Muscle layer of colon (tissue), 2 donors: Measurements from ENCODE around the gene IGHMBP2.
"Not testable (repeated sequence)": the region's sequence is repeated elsewhere in the genome, so short reads cannot be mapped to it uniquely, and the experiment has no call there.

Source experiments
- H3K27ac ChIP-seq: one replicate; pipeline ENCODE4 v1.7.0; 2013; ENCODE audit warnings: low read depth, mild to moderate bottlenecking, low read length, moderate library complexity
- H3K27me3 ChIP-seq, 2 donors: one replicate each; pipeline ENCODE4 v1.7.0; 2013; ENCODE audit warnings: low read length in 2 of 2, mild to moderate bottlenecking in 2 of 2; ENCODE audit not compliant: insufficient read depth in 2 of 2, control insufficient read depth in 1 of 2
- H3K36me3 ChIP-seq: one replicate; pipeline ENCODE4 v1.7.0; 2013; ENCODE audit warnings: mild to moderate bottlenecking, low read length; ENCODE audit not compliant: insufficient read depth
- H3K4me1 ChIP-seq: one replicate; pipeline ENCODE4 v1.7.0; 2013; ENCODE audit warnings: mild to moderate bottlenecking, low read length; ENCODE audit not compliant: insufficient read depth
- H3K4me3 ChIP-seq, 2 donors: one replicate each; pipeline ENCODE4 v1.7.0; 2013; ENCODE audit warnings: low read length in 2 of 2, low read depth in 1 of 2, mild to moderate bottlenecking in 1 of 2, moderate library complexity in 1 of 2
- H3K9ac ChIP-seq: one replicate; pipeline ENCODE4 v1.7.0; 2013; ENCODE audit warnings: low read length
- H3K9me3 ChIP-seq: one replicate; pipeline ENCODE4 v1.7.0; 2013; ENCODE audit warnings: mild to moderate bottlenecking, low read length
- donor health status: abdominal sarcoma.
- donor health status: Adenocarcinoma of cecum.

The IGHMBP2 gene

GRCh38 chr11:68973219-68973618, 69.5 kb downstream of the IGHMBP2 start:
- H3K27me3 ChIP-seq = no peaks in the 10 kb centered on the region

DNA sequence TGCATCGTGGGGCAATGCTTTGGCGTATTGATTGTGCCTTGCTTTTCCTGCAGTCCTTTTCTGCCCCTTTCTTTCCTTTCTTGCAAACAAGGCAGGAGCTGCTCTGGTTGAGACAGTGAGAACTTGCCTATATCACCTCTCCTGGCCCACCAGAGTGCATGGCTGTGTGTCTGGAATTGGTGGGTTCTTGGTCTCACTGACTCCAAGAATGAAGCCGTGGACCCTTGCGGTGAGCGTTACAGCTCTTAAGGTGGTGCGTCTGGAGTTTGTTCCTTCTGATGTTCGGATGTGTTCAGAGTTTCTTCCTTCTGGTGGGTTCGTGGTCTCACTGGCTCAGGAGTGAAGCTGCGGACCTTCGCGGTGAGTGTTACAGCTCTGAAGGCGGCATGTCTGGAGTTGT, 70.0 kb downstream of the IGHMBP2 start:
- H3K36me3 ChIP-seq, H3K27ac ChIP-seq, H3K4me1 ChIP-seq, H3K4me3 ChIP-seq, H3K9ac ChIP-seq, H3K27me3 ChIP-seq, H3K9me3 ChIP-seq: not testable (repeated sequence)

More at GRCh38 chr11:68973219-68973618, 69.5 kb downstream of the IGHMBP2 start:
- Histone ChIP-seq H3K9me3 (no peaks in the 10 kb centered on the region), H3K27ac (no peak overlapping the region), H3K36me3 (no peaks in the 10 kb centered on the region), H3K9ac (no peak overlapping the region), H3K4me1 (no peaks in the 10 kb centered on the region), H3K4me3 (no peak overlapping the region)

DNA sequence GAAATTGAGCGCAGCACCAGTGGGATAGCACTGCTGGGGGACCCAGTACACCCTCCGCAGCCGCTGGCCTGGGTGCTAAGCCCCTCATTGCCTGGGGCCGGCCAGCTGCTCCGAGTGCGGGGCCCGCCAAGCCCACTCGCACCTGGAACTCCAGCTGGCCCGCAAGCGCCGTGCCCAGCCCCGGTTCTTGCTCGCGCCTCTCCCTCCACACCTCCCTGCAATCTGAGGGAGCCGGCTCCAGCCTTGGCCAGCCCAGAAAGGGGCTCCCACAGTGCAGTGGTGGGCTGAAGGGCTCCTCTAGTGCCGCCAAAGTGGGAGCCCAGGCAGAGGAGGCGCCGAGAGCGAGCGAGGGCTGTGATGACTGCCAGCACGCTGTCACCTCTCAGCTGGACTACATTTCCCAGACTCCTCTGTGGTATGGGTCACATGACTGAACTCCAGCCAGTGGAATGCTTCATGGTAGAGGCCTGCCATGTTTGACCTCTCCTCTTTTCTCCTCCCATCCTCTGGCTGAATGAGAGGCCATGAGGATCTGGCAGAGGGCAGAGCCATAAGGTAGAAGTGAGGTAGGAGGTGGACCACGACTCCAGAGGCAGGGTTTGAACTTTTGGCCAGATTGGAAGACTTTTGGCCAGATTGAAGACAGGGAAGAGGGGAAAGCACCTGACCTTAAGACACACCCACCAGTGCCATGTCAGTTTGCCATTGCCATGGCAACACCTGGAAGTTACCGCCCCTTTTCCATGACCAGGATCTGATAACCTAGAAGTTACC, 70.9 kb downstream of the IGHMBP2 start:
- no peak overlapping the region for H3K9ac ChIP-seq
- no peaks in the 10 kb centered on the region for H3K9me3 ChIP-seq
- no peak overlapping the region for H3K4me3 ChIP-seq
- H3K27ac ChIP-seq = no peak overlapping the region
- no peaks in the 10 kb centered on the region for H3K4me1 ChIP-seq
- H3K36me3 ChIP-seq = no peaks in the 10 kb centered on the region
- no peaks in the 10 kb centered on the region for H3K27me3 ChIP-seq

GRCh38 chr11:68976095-68976494, 72.4 kb downstream of the IGHMBP2 start:
- Histone ChIP-seq H3K4me3 (no peak overlapping the region), H3K9ac (no peak overlapping the region), H3K4me1 (no peaks in the 10 kb centered on the region), H3K36me3 (no peaks in the 10 kb centered on the region), H3K27me3 (no peaks in the 10 kb centered on the region), H3K27ac (no peak overlapping the region), H3K9me3 (no peaks in the 10 kb centered on the region)

DNA sequence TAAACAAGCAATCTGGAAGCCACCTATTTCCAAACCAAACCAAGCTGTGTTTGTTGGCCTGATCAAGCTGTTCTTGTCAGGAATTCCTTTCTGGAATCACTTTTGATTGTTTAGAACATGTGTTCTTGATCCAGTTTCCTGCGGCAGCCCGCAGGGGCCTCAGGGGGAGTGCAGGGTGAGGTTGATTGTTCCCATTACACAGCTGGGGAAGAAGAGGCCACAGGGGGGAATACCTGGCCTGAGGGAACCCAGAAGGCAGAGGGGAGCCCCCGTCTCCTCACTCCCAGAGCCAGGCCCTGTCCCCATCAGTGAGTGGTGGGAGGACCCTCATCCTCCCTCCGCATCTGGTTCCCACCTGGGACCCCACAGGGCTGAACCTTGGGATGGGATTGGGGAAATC, 72.9 kb downstream of the IGHMBP2 start:
- no peak overlapping the region for H3K4me3 ChIP-seq
- no peak overlapping the region for H3K9ac ChIP-seq
- H3K36me3 ChIP-seq = no peaks in the 10 kb centered on the region
- no peak overlapping the region for H3K27ac ChIP-seq
- no peaks in the 10 kb centered on the region for H3K9me3 ChIP-seq
- no peaks in the 10 kb centered on the region for H3K4me1 ChIP-seq
- no peaks in the 10 kb centered on the region for H3K27me3 ChIP-seq

- no peaks in the 10 kb centered on the region for H3K36me3 ChIP-seq
- no peak overlapping the region for H3K4me3 ChIP-seq
- H3K4me1 ChIP-seq = no peaks in the 10 kb centered on the region
- no peak overlapping the region for H3K27ac ChIP-seq
- H3K27me3 ChIP-seq = no peaks in the 10 kb centered on the region
- no peak overlapping the region for H3K9ac ChIP-seq
- no peaks in the 10 kb centered on the region for H3K9me3 ChIP-seq
These were observed 74.3 kb downstream of the IGHMBP2 start for GRCh38 chr11:68977781-68978625.

GRCh38 chr11:68978626-68978930, 74.9 kb downstream of the IGHMBP2 start:
- Histone ChIP-seq H3K9ac (no peak overlapping the region), H3K27ac (no peak overlapping the region)

DNA sequence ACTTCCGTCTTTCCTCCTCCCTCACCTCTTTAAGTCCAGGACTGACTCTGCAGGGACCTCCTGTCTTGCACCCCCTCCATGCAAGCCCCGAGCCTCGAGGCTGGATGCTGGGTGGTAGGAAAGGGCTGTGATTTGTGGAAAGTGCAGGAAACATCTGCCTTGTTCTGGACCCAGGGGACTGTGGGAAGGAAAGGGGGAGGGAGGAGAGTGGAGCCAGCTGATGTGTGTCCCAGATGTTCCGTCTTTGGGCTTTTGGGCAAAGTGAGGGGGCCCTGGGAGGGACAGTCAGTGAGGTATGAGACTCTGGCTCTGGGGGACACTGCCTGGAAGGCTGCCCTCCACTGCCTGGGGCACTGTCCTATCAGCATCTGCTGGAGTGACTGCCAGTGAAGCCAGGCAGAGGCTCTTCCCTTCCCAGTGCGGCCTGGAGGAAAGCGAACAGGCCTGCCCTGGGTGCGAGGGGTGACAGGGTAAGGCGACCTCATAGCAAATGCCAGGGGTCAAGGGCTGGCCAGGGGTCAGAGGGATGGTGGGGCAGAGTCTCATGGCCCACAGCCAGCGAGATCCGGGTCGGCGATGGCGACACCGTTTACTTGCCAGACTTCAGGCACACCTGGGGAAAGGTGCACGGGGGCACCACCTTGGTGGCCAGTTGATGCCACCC, 75.4 kb downstream of the IGHMBP2 start:
- Histone ChIP-seq H3K36me3 (no peaks in the 10 kb centered on the region), H3K4me1 (no peaks in the 10 kb centered on the region), H3K9ac (no peak overlapping the region), H3K27ac (no peak overlapping the region), H3K9me3 (no peaks in the 10 kb centered on the region), H3K27me3 (no peaks in the 10 kb centered on the region), H3K4me3 (no peak overlapping the region)

More at GRCh38 chr11:68978626-68978930, 74.9 kb downstream of the IGHMBP2 start:
- Histone ChIP-seq H3K36me3 (no peaks in the 10 kb centered on the region), H3K4me1 (no peaks in the 10 kb centered on the region), H3K9me3 (no peaks in the 10 kb centered on the region), H3K4me3 (no peak overlapping the region), H3K27me3 (no peaks in the 10 kb centered on the region)

DNA sequence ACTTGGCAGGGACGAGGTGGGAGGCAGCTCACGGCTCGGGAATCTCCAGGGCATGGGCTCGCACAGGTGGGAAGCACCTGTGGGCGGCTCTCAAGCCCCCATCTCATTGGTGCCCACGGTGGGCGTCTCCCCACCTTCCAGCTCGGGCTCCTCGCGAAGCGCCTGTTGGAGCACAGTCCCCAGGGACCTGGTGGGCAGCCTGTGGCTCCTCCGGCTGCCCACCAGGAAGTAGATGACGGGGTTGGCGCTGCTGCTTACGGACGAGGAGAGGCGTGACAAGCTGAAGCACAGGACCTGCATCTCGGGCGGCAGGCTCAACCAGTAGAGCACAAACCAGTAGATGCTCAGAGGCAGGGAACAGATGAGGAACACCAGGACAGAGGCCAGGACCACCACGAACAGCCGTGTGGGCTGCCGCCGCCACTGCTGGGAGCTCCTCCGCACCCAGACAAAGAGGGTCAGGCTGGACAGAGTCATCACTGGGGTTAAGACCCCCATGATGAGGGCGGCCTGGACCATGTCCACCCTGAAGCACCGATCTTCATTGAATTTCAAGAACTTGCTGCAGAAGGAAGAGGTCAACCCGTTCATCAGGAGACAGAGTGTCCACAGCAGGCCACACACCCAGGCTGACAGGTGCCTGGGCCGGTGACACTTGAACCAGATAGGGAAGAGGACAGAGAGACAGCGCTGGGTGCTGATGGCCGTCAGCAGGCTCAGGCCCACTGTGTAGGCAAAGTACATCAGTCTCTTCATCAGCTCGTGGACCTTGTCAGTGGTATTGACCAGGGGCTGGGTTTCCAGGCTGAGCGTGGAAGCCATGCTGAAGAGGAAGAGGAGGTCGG, 76.5 kb downstream of the IGHMBP2 start:
- no peak overlapping the region for H3K27ac ChIP-seq
- no peak overlapping the region for H3K4me3 ChIP-seq
- H3K36me3 ChIP-seq = no peaks in the 10 kb centered on the region
- no peaks in the 10 kb centered on the region for H3K9me3 ChIP-seq
- H3K27me3 ChIP-seq = no peaks in the 10 kb centered on the region
- H3K9ac ChIP-seq = no peak overlapping the region
- no peaks in the 10 kb centered on the region for H3K4me1 ChIP-seq

GRCh38 chr11:68980776-68981065, 77.0 kb downstream of the IGHMBP2 start, which contains the start of gene MRGPRD:
MRGPRD (minus strand) TSS chr11:68980986; CDS start chr11:68980986, 0 bp downstream.
- Histone ChIP-seq H3K4me1 (no peaks in the 10 kb centered on the region), H3K27ac (no peak within 1 kb of the TSS), H3K9ac (no peak within 1 kb of the TSS), H3K9me3 (no peaks in the 10 kb centered on the region), H3K27me3 (no peaks in the 10 kb centered on the region), H3K36me3 (no peaks in the 10 kb centered on the region), H3K4me3 (no peak within 1 kb of the TSS)

DNA sequence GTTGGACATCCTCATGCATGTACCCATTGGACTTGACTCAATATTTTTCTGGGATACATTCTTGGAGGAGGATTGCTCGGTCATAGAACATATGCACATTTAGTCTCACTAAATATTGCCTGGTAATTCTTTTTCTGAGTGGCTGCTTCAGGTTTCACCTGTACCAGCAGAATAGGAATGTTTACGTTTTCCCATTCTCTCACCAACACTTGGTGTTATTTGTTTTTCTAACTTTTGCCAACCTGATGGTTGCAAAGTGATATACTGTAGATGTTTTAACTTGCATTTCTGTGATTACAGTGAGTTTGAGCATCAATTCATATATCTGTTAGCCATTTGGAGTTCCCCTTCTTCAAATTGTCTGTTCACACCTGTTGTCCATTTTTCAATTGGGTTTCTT, 78.4 kb downstream of the IGHMBP2 start:
- Histone ChIP-seq H3K4me1 (no peaks in the 10 kb centered on the region), H3K27me3 (no peaks in the 10 kb centered on the region), H3K9ac (no peak overlapping the region), H3K27ac (no peak overlapping the region), H3K4me3 (no peak overlapping the region), H3K9me3 (no peaks in the 10 kb centered on the region), H3K36me3 (no peaks in the 10 kb centered on the region)
